Endothelial cell of umbilical vein (primary cell): ENCODE results near the gene HOXD12. TPM values are rescaled to one million over a fixed set of nuclear protein-coding genes. Genes with fewer than 3 reads are reported as not detected.

Experiments
- BruUV-seq: library from RNA; stranded (reverse); fragments of 400-500 nt; replicated peaks from 2 replicates; lab custom pipeline; 2021; lab: Mats Ljungman, UMichigan
- CTCF ChIA-PET: fragments of 300-600, 350-600 bp; sonication (Branson Sonifier 250); formaldehyde crosslinking; loops from one replicate; lab custom pipeline; 2021; ENCODE audit warnings: antibody characterized with exemption, inconsistent platforms; lab: Charles Lee
- POLR2A ChIA-PET: fragments of 300-600, 350-600 bp; sonication (Branson Sonifier 250); formaldehyde crosslinking; loops from one replicate; lab custom pipeline; 2021; ENCODE audit warnings: antibody characterized with exemption, inconsistent platforms; lab: Charles Lee
- DNase-seq: peaks from one replicate; pipeline ENCODE4 v3.0.0-alpha.2; 2011; ENCODE audit warnings: low read depth, low spot score
- FAIRE-seq: peaks from 2 replicates; lab custom pipeline; 2011; peaks lifted over from hg19 to GRCh38; lab: Jason Lieb, UNC
- H2AFZ ChIP-seq: 2 replicates; pipeline ENCODE4 v1.6.0; 2012; ENCODE audit warnings: low read depth, low read length, control low read depth, inconsistent platforms
- H3K27ac ChIP-seq: 2 replicates; pipeline ENCODE4 v1.5.1; 2011; ENCODE audit warnings: low read depth, mild to moderate bottlenecking, control low read depth, low read length, moderate library complexity; ENCODE audit not compliant: insufficient read depth
- H3K27me3 ChIP-seq, 2 experiments: 2 replicates each; pipeline versions ENCODE4 v1.6.0 to v1.6.1; 2011; ENCODE audit warnings: low read length in 2 of 2, mixed read lengths in 1 of 2; ENCODE audit not compliant: control insufficient read depth in 2 of 2, insufficient read depth in 2 of 2
- H3K36me3 ChIP-seq, 2 experiments: 2 replicates in 1 of 2; 3 replicates in 1 of 2; pipeline ENCODE4 v1.5.1; 2011; ENCODE audit warnings: low read length in 2 of 2, mild to moderate bottlenecking in 1 of 2, moderate library complexity in 1 of 2; ENCODE audit not compliant: control insufficient read depth in 2 of 2, insufficient read depth in 2 of 2; ENCODE audit errors: extremely low read depth in 1 of 2
- H3K4me1 ChIP-seq: 3 replicates; pipeline ENCODE4 v1.5.1; 2011; ENCODE audit warnings: mild to moderate bottlenecking, low read length; ENCODE audit not compliant: control insufficient read depth, insufficient read depth; ENCODE audit errors: extremely low read depth
- H3K4me2 ChIP-seq: 2 replicates; pipeline ENCODE4 v1.6.1; 2011; ENCODE audit warnings: low read length, control low read depth, mixed read lengths; ENCODE audit not compliant: insufficient read depth
- H3K4me3 ChIP-seq, 3 experiments: fragments of 200-600 bp in 1 of 3; sonication (generic), shearing (Covaris generic) in 1 of 3; replicated peaks in 1 of 3; 2 replicates each; pipeline ENCODE4 v1.5.1; 2011 to 2016; ENCODE audit warnings: control low read depth in 3 of 3, low read length in 3 of 3, mild to moderate bottlenecking in 2 of 3, inconsistent platforms in 1 of 3, low read depth in 1 of 3, moderate library complexity in 1 of 3; ENCODE audit not compliant: insufficient read depth in 1 of 3
- H3K79me2 ChIP-seq: 2 replicates; pipeline ENCODE4 v1.6.0; 2012; ENCODE audit warnings: low read length, inconsistent platforms; ENCODE audit not compliant: control insufficient read depth, insufficient read depth
- H3K9ac ChIP-seq: replicated peaks from 2 replicates; pipeline ENCODE3; 2011; ENCODE audit warnings: low read length, control low read depth; ENCODE audit not compliant: insufficient read depth; ENCODE audit errors: extremely low read depth
- H3K9me1 ChIP-seq: replicated peaks from 3 replicates; pipeline ENCODE4 v1.6.0; 2011; ENCODE audit warnings: mild to moderate bottlenecking, low read length; ENCODE audit not compliant: control insufficient read depth, insufficient read depth; ENCODE audit errors: extremely low read depth
- H3K9me3 ChIP-seq: replicated peaks from 2 replicates; pipeline ENCODE4 v1.5.1; 2012; ENCODE audit warnings: low read length, inconsistent platforms; ENCODE audit not compliant: control insufficient read depth, insufficient read depth
- H4K20me1 ChIP-seq: replicated peaks from 2 replicates; pipeline ENCODE3; 2011; ENCODE audit warnings: mild to moderate bottlenecking, low read length; ENCODE audit not compliant: control insufficient read depth, insufficient read depth; ENCODE audit errors: extremely low read depth
- EZH2 ChIP-seq: IDR thresholded peaks from 2 replicates; pipeline ENCODE4 v1.6.1; 2012; ENCODE audit warnings: borderline replicate concordance, low read depth, mild to moderate bottlenecking, moderate library complexity, low read length, inconsistent platforms; ENCODE audit not compliant: severe bottlenecking
- FOS ChIP-seq: IDR thresholded peaks from 2 replicates; pipeline ENCODE4 v1.6.1; 2011; ENCODE audit warnings: mild to moderate bottlenecking, low read length, moderate library complexity, borderline replicate concordance; ENCODE audit not compliant: insufficient read depth
- MAX ChIP-seq: IDR thresholded peaks from 2 replicates; pipeline ENCODE4 v1.6.1; 2011; ENCODE audit not compliant: insufficient read depth, insufficient read length
- dilution Hi-C: fragments of 300-500 bp; cut with MboI; formaldehyde crosslinking; loops from one replicate; pipeline ENCODE4 v1.15.0; 2019; ENCODE audit warnings: low sequenced_read_pairs; ENCODE audit not compliant: extremely low pct_ligation_motif_present
- intact Hi-C: fragments of 100-400 bp; cut with micrococcal nuclease; formaldehyde crosslinking; loops from one replicate; pipeline ENCODE4 v1.10.0; 2022
- polyA plus RNA-seq, 4 experiments: library from polyadenylated mRNA; depleted of rRNA in 3 of 4; stranded (reverse) in 3 of 4; unstranded in 1 of 4; fragments of >200 nt; gene quantifications; 2 replicates each; pipeline versions ENCODE4 v1.2.1 to v1.2.3, GENCODE V29; 2011 to 2012; ENCODE audit warnings: missing spikeins in 1 of 4
- total RNA-seq: library from RNA; stranded (reverse); gene quantifications from 2 replicates; pipeline ENCODE4 v1.2.3, GENCODE V29; 2021

The HOXD12 gene
- total and polyA plus RNA-seq, 2 donors (not counting 3 experiments of a cell fraction or from before 2014, with no cell fraction given) = not detected

DNA sequence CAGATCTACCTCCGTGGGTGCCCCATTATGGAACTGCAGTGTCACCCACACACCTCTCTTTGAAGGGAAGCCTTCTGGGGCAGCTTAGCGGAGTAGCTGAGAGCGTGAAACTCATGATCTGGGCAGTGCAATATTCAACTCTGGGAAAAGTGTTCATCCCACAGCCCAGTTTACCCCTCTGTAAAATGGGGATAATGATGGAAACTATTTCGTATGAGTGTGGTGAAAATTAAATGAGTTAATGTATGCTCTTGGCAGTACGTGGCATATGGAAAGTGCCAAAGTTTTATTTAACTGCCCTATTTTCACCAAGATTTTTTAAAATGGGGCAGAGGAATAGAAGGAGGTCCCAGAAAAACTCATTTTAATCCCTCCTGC lies 27.3 kb upstream of the HOXD12 start:
- no peaks in the 10 kb centered on the region for H3K9me3 ChIP-seq
- H3K9me1 ChIP-seq = no peaks in the 10 kb centered on the region
- H3K4me1 ChIP-seq = peaks cover 3% of the 10 kb centered on the region
- TF ChIP-seq EZH2 = peak; percentile 13
- no peak for TF ChIP-seq FOS
- peaks cover 2% of the 10 kb centered on the region for H4K20me1 ChIP-seq
- dilution Hi-C loops = no loop called here
- ChIA-PET CTCF (interaction anchor here (1.5 kb wide), 1 partner anchor 26 kb away, joined by 3 read pairs; no protein-coding TSS in a partner anchor), POLR2A (no interaction called here)
- intact Hi-C loops = no loop called here
- no TSS peak for BruUV-seq
- no peak overlapping the region for H2AFZ ChIP-seq
- DNase-seq (no peak), FAIRE-seq (no peak)
- H3K79me2 ChIP-seq = no peaks in the 10 kb centered on the region
- peaks cover 92 to 99% of the 10 kb centered on the region in 2 experiments for H3K27me3 ChIP-seq
- H3K27ac ChIP-seq = no peak overlapping the region
- no peak overlapping the region for H3K4me3 ChIP-seq
- no peak overlapping the region for H3K9ac ChIP-seq
- H3K36me3 ChIP-seq = no peaks in the 10 kb centered on the region
- no peak overlapping the region for H3K4me2 ChIP-seq

DNA sequence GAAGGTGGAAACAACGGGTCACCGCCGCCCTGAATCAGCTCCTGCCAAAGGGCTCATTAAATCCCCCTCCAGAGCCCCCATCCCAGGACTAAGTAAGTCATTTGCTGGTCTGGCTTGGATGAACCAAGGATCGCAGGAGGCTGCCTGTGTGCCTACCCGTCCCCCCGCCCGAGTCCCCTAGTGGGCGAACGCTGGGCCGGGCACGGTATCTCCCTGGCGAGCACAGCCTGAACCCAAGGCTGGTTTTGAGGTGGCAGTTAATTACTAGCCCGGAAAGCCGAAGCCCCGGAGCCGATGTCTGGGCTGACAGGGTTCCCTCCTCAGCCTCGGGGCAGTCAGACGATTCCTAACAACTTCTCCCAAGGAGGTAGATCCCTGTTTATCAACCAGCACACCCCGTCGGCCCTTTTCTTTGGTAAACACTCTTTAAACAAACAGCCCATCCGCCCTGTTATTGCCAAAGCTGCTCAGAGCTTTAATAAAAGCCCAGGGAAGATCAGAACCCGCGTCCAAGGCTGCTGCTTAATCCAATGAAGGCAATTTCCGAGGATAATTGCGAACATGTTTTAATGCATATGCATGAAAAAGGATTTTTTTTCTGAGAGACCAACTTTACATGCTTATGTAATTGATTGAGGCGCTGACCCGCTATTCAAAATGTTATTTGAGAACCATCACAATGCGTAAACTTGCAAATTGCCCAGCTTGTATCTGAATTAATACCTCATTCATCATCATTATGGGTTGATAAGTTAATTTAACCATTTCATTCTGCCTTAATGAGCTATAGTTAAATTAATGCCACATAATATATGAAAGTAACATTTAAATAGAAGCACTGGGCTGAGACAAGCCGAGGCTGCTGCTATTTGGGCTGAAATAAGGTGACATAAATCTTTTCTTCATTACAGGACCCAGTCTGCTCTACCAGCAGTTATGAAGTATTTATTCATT lies 26.4 kb upstream of the HOXD12 start:
- H3K27me3 ChIP-seq = peaks cover 85 to 99% of the 10 kb centered on the region in 2 experiments
- H3K4me3 ChIP-seq = no peak overlapping the region
- no peak overlapping the region for H3K9ac ChIP-seq
- intact Hi-C loops (no loop called here), dilution Hi-C loops (no loop called here)
- no peaks in the 10 kb centered on the region for H3K9me3 ChIP-seq
- CTCF ChIA-PET = interaction anchor here (0.8 to 1.5 kb wide), 6 partner anchors 10 to 1699 kb away, joined by 3 to 4 read pairs (median 3); no protein-coding TSS in a partner anchor
- no peak for TF ChIP-seq MAX
- peak; percentile 73 for TF ChIP-seq EZH2
- DNase-seq (no peak), FAIRE-seq (peak; percentile 59)
- H4K20me1 ChIP-seq = peaks cover 2% of the 10 kb centered on the region
- H2AFZ ChIP-seq = no peak overlapping the region
- H3K27ac ChIP-seq = no peak overlapping the region
- no TSS peak for BruUV-seq
- POLR2A ChIA-PET = no interaction called here
- H3K79me2 ChIP-seq = no peaks in the 10 kb centered on the region
- no peak overlapping the region for H3K4me2 ChIP-seq
- no peaks in the 10 kb centered on the region for H3K9me1 ChIP-seq
- H3K4me1 ChIP-seq = no peaks in the 10 kb centered on the region
- H3K36me3 ChIP-seq = no peaks in the 10 kb centered on the region
